A673 (cell line): ENCODE results near the gene PDE9A.

Source experiments
- EZH2 ChIP-seq: fragments of 200-600 bp; sonication (generic); IDR thresholded peaks from 2 replicates; pipeline ENCODE4 v1.6.1; 2017; ENCODE audit warnings: borderline replicate concordance, low read depth, mild to moderate bottlenecking, mixed read lengths, antibody characterized with exemption, low read length; ENCODE audit not compliant: poor library complexity, severe bottlenecking
- TF ChIP-seq, protein P1 (sequence below): fragments of 300-800, 200-600 bp; sonication (generic); conservative IDR thresholded peaks from 2 replicates; pipeline ENCODE4 v1.5.1; 2017; ENCODE audit warnings: low read depth, mild to moderate bottlenecking, antibody characterized with exemption, low read length, moderate library complexity, mixed read lengths

DNA sequence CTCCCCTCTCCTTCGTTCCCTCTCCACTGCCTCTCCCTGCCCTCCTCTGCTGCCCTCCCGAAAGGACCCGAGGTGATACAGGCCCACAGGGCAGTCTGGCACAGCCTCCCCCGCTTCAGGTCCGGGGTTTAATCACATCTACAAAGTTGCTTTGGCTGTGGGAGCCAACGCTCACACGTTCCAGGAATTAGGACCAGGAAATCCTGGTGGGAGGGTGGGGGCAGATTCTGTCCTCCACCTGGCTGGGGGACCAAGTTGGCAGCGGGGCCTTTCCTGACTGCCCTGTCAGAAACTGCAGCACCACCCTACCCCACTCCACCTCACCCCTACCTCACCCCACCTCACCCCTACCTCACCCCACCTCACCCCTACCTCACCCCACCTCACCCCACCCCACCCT is 130.9 kb downstream of the PDE9A start:
- TF ChIP-seq, protein P1, sequence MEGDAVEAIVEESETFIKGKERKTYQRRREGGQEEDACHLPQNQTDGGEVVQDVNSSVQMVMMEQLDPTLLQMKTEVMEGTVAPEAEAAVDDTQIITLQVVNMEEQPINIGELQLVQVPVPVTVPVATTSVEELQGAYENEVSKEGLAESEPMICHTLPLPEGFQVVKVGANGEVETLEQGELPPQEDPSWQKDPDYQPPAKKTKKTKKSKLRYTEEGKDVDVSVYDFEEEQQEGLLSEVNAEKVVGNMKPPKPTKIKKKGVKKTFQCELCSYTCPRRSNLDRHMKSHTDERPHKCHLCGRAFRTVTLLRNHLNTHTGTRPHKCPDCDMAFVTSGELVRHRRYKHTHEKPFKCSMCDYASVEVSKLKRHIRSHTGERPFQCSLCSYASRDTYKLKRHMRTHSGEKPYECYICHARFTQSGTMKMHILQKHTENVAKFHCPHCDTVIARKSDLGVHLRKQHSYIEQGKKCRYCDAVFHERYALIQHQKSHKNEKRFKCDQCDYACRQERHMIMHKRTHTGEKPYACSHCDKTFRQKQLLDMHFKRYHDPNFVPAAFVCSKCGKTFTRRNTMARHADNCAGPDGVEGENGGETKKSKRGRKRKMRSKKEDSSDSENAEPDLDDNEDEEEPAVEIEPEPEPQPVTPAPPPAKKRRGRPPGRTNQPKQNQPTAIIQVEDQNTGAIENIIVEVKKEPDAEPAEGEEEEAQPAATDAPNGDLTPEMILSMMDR = no peak
- TF ChIP-seq EZH2 = no peak
